GM12892 (cell line): ENCODE results near the gene SLC1A3.

ENCODE experiments used
- POLR2A ChIP-seq: IDR thresholded peaks from 2 replicates; pipeline ENCODE4 v1.6.1; 2011; ENCODE audit warnings: low read depth, low read length, control low read depth
- POLR2AphosphoS5 ChIP-seq: IDR thresholded peaks from 2 replicates; pipeline ENCODE4 v1.6.1; 2011; ENCODE audit warnings: low read depth, low read length, control low read depth
- TAF1 ChIP-seq: IDR thresholded peaks from 2 replicates; pipeline ENCODE4 v1.6.1; 2011; ENCODE audit warnings: low read depth, mild to moderate bottlenecking, control low read depth, low read length, borderline replicate concordance

GRCh38 chr5:36619012-36619635 lies 12.7 kb downstream of the SLC1A3 start:
- no peak for TF ChIP-seq POLR2A
- no peak for TF ChIP-seq TAF1
- TF ChIP-seq POLR2AphosphoS5, result no peak
